Aorta (tissue), 5 donors: ENCODE results near the gene ACOT8. TPM values are rescaled to one million over a fixed set of nuclear protein-coding genes. Genes with fewer than 3 reads are reported as not detected.
A peak's percentile ranks its signal among the peaks of the same experiment; 100 is the strongest.
"Not testable (repeated sequence)": the region's sequence is repeated elsewhere in the genome, so short reads cannot be mapped to it uniquely, and the experiment has no call there.

Experiments
- ATAC-seq: fragments of 200-7000 bp; cut with Tn5 transposase; one replicate; pipeline ENCODE4 v1.9.1; 2022; ENCODE audit warnings: moderate library complexity; ENCODE audit not compliant: low FRiP score
- DNase-seq, 2 donors: peaks; one replicate each; pipeline ENCODE4 v3.0.0-alpha.2; 2020
- H3K27ac ChIP-seq, 2 donors: one replicate each; pipeline ENCODE4 v1.5.1; 2013; ENCODE audit warnings: low read length in 2 of 2, mild to moderate bottlenecking in 2 of 2, moderate library complexity in 2 of 2, control low read depth in 1 of 2, inconsistent platforms in 1 of 2, low read depth in 1 of 2
- H3K27me3 ChIP-seq, 2 donors: one replicate each; pipeline ENCODE4 v1.6.1; 2013; ENCODE audit warnings: control low read depth in 1 of 2, low read length in 1 of 2, mild to moderate bottlenecking in 1 of 2, moderate library complexity in 1 of 2; ENCODE audit not compliant: insufficient read depth in 2 of 2, control insufficient read depth in 1 of 2
- H3K36me3 ChIP-seq, 2 donors: one replicate each; pipeline ENCODE4 v1.6.1; 2013; ENCODE audit warnings: control low read depth in 1 of 2, low read length in 1 of 2, mild to moderate bottlenecking in 1 of 2; ENCODE audit not compliant: insufficient read depth in 2 of 2, control insufficient read depth in 1 of 2
- H3K4me1 ChIP-seq, 2 donors: one replicate each; pipeline ENCODE4 v1.6.1; 2013; ENCODE audit warnings: low read length in 2 of 2, control low read depth in 1 of 2, mild to moderate bottlenecking in 1 of 2, moderate library complexity in 1 of 2; ENCODE audit not compliant: insufficient read depth in 2 of 2, control insufficient read depth in 1 of 2
- H3K4me3 ChIP-seq, 2 donors: one replicate each; pipeline ENCODE4 v1.5.1; 2013; ENCODE audit warnings: low read length in 2 of 2, control low read depth in 1 of 2, mild to moderate bottlenecking in 1 of 2
- H3K9me3 ChIP-seq: one replicate; pipeline ENCODE4 v1.6.1; 2013; ENCODE audit warnings: mild to moderate bottlenecking, low read length; ENCODE audit not compliant: control insufficient read depth
- WGBS, 2 donors: extraction: QIAGEN DNeasy Blood & Tissue Kit; methylation state at CpG; one replicate each; pipeline ENCODE4 v1.1.7; 2013; 5-methylcytosine and 5-hydroxymethylcytosine counted together
- intact Hi-C, 2 donors: fragments of 100-400 bp; cut with DNase I; formaldehyde crosslinking; loops; one replicate each; pipeline versions ENCODE4 v1.14.2 to v1.15.0; 2022
- polyA plus RNA-seq, 2 donors: library from polyadenylated mRNA; stranded (reverse); fragments of 200-250 nt; gene quantifications; one replicate each; pipeline ENCODE4 v1.2.3, GENCODE V29; 2013
- total RNA-seq, 2 donors: library from RNA; stranded (reverse); fragmentation: NEBNext Ultra II Directional; extraction: Animal tissue kit (Norgen Biotek cat#: 25700); gene quantifications; one replicate each; pipeline ENCODE4 v1.2.1, GENCODE V29; 2021
- donor health status: healthy with polysubstance abuse.
- donor health status: Bipolar disorder and iron deficiency.
- donor health status: DM: no; HTN: no; CAD: no.
- donor health status: DM: no; HTN: no; CAD: no.
- donor health status: DM: yes; HTN: yes; CAD: no.

Gene ACOT8
- total and polyA plus RNA-seq, 4 donors = 11.2 to 32.5 (median 20.0) TPM

GRCh38 chr20:45832619-45833018 is 24.6 kb downstream of the ACOT8 start:
- no peaks in the 10 kb centered on the region for H3K36me3 ChIP-seq
- DNase-seq (peak in 1 of 2 donors; percentile 44), ATAC-seq (no peak)
- intact Hi-C loops = loop anchor here in 1 of 2 donors (10.0 kb wide), 2 partner anchors 52 to 1648 kb away; partner anchors contain the start of genes JPH2, SPATA25 and ZSWIM1
- peak overlapping the region in 1 of 2 donors; percentile 92 for H3K27ac ChIP-seq
- no peak overlapping the region for H3K4me3 ChIP-seq
- peaks cover 0 to 1% of the 10 kb centered on the region in 2 donors for H3K4me1 ChIP-seq
- H3K9me3 ChIP-seq = no peaks in the 10 kb centered on the region
- WGBS, 2 donors = 80 to 84% methylated on average over 4 of the region's 4 CpGs
- no peaks in the 10 kb centered on the region for H3K27me3 ChIP-seq

- WGBS, 2 donors = 69 to 90% methylated on average over 4 of the region's 4 CpGs
- H3K4me1 ChIP-seq, H3K36me3 ChIP-seq, ATAC-seq, H3K9me3 ChIP-seq, H3K27ac ChIP-seq, H3K27me3 ChIP-seq, H3K4me3 ChIP-seq, DNase-seq: not testable (repeated sequence)
- intact Hi-C loops = loop anchor here in 1 of 2 donors (10.0 kb wide), 2 partner anchors 55 to 1645 kb away; partner anchors contain the start of genes JPH2, SPATA25 and ZSWIM1
Observed at GRCh38 chr20:45829673-45830106, 27.5 kb downstream of the ACOT8 start.

GRCh38 chr20:45828589-45828988 is 28.6 kb downstream of the ACOT8 start:
- Histone ChIP-seq H3K36me3 (no peaks in the 10 kb centered on the region), H3K27ac (peak overlapping the region; percentile 29 to 92), H3K9me3 (no peaks in the 10 kb centered on the region), H3K4me3 (no peak overlapping the region), H3K27me3 (no peaks in the 10 kb centered on the region), H3K4me1 (peaks cover 0 to 1% of the 10 kb centered on the region in 2 donors)
- ATAC-seq (peak; percentile 2), DNase-seq (peak; percentile 73 to 82)
- intact Hi-C loops = no loop called here
- WGBS, 2 donors = 0 to 8% methylated on average over 2 of the region's 2 CpGs

- DNase-seq = no peak
- H3K27ac ChIP-seq = peak overlapping the region in 1 of 2 donors; percentile 92
- no peaks in the 10 kb centered on the region for H3K36me3 ChIP-seq
- intact Hi-C loops = no loop called here
- ATAC-seq = no peak
- no peaks in the 10 kb centered on the region for H3K4me1 ChIP-seq
- 76 to 87% methylated on average over 6 of the region's 6 CpGs for WGBS, 2 donors
- H3K4me3 ChIP-seq = no peak overlapping the region
- H3K9me3 ChIP-seq = no peaks in the 10 kb centered on the region
- H3K27me3 ChIP-seq = no peaks in the 10 kb centered on the region
Observed at GRCh38 chr20:45827712-45828111, 29.5 kb downstream of the ACOT8 start.

GRCh38 chr20:45827030-45827652 is 30.1 kb downstream of the ACOT8 start, which contains the start of gene TNNC2:
TNNC2 (minus strand) TSS chr20:45827312; CDS start chr20:45827248, 64 bp downstream.
- no peaks in the 10 kb centered on the region for H3K4me1 ChIP-seq
- no peaks in the 10 kb centered on the region for H3K27me3 ChIP-seq
- no peak for ATAC-seq
- WGBS, 2 donors = 85 to 89% methylated on average over 8 of the region's 8 CpGs
- no peaks in the 10 kb centered on the region for H3K36me3 ChIP-seq
- intact Hi-C loops = no loop called here
- H3K27ac ChIP-seq = peak within 1 kb of the TSS; percentile 69 to 92
- no peaks in the 10 kb centered on the region for H3K9me3 ChIP-seq
- DNase-seq = no peak
- H3K4me3 ChIP-seq = no peak within 1 kb of the TSS

GRCh38 chr20:45826381-45827019 is 30.7 kb downstream of the ACOT8 start:
- ATAC-seq (peak; percentile 80), DNase-seq (peak in 1 of 2 donors; percentile 78)
- Histone ChIP-seq H3K36me3 (no peaks in the 10 kb centered on the region), H3K4me3 (no peak overlapping the region), H3K27me3 (no peaks in the 10 kb centered on the region), H3K27ac (peak overlapping the region; percentile 69 to 92), H3K4me1 (no peaks in the 10 kb centered on the region), H3K9me3 (no peaks in the 10 kb centered on the region)
- intact Hi-C loops = no loop called here
- WGBS, 2 donors = 8 to 14% methylated on average over 6 of the region's 6 CpGs

- no peak for DNase-seq
- Histone ChIP-seq H3K9me3 (no peaks in the 10 kb centered on the region), H3K4me3 (no peak overlapping the region), H3K27me3 (no peaks in the 10 kb centered on the region), H3K27ac (no peak overlapping the region), H3K36me3 (no peaks in the 10 kb centered on the region), H3K4me1 (no peaks in the 10 kb centered on the region)
- WGBS, 2 donors = 41 to 49% methylated on average over 50 to 57 of the region's 57 CpGs
- intact Hi-C loops = no loop called here
- ATAC-seq = peak; percentile 4
Observed at GRCh38 chr20:45823949-45824835, 33.0 kb downstream of the ACOT8 start.

GRCh38 chr20:45822857-45823256 is 34.3 kb downstream of the ACOT8 start:
- Histone ChIP-seq H3K9me3 (no peaks in the 10 kb centered on the region), H3K36me3 (no peaks in the 10 kb centered on the region), H3K4me3 (no peak overlapping the region), H3K4me1 (no peaks in the 10 kb centered on the region), H3K27me3 (no peaks in the 10 kb centered on the region), H3K27ac (no peak overlapping the region)
- intact Hi-C loops = no loop called here
- no peak for ATAC-seq
- peak; percentile 63 to 83 for DNase-seq
- WGBS, 2 donors = 6 to 13% methylated on average over 20 to 24 of the region's 24 CpGs
